Psoas muscle (tissue), 8 donors: ENCODE results near the gene SETD2. TPM values are rescaled to one million over a fixed set of nuclear protein-coding genes. Genes with fewer than 3 reads are reported as not detected.

ENCODE experiments used
- ATAC-seq, 4 donors: fragments of 200-7000 bp; cut with Tn5 transposase; one replicate each; pipeline ENCODE4 v1.9.1; 2020; ENCODE audit warnings: moderate library complexity in 3 of 4, mild to moderate bottlenecking in 2 of 4
- DNase-seq, 2 donors: peaks; one replicate each; pipeline ENCODE4 v3.0.0-alpha.2; 2020
- H3K27ac ChIP-seq: fragments of 200-600 bp; one replicate; pipeline ENCODE4 v1.8.0; 2022
- H3K27me3 ChIP-seq, 3 donors: fragments of 200-600 bp in 1 of 3; one replicate each; pipeline versions ENCODE4 v1.6.1 to v1.8.0; 2013 to 2022; ENCODE audit warnings: low read length in 2 of 3, mild to moderate bottlenecking in 2 of 3, moderate library complexity in 1 of 3; ENCODE audit not compliant: insufficient read depth in 3 of 3
- H3K36me3 ChIP-seq, 2 donors: fragments of 200-600 bp in 1 of 2; one replicate each; pipeline versions ENCODE4 v1.6.1 to v1.8.0; 2013 to 2022; ENCODE audit warnings: low read depth in 1 of 2, mild to moderate bottlenecking in 1 of 2, moderate library complexity in 1 of 2; ENCODE audit not compliant: insufficient read depth in 1 of 2
- H3K4me1 ChIP-seq: fragments of 200-600 bp; one replicate; pipeline ENCODE4 v1.8.0; 2022
- H3K4me3 ChIP-seq: fragments of 200-600 bp; one replicate; pipeline ENCODE4 v1.8.0; 2022; ENCODE audit warnings: mild to moderate bottlenecking
- H3K9me3 ChIP-seq: fragments of 200-600 bp; one replicate; pipeline ENCODE4 v1.8.0; 2022
- WGBS, 3 donors: extraction: QIAGEN DNeasy Blood & Tissue Kit; methylation state at CpG; one replicate each; pipeline versions ENCODE4 v1.1.6 to v1.1.7; 2013; 5-methylcytosine and 5-hydroxymethylcytosine counted together
- intact Hi-C, 2 donors: fragments of 100-400 bp; cut with DNase I; formaldehyde crosslinking; loops; one replicate each; pipeline versions ENCODE4 v1.11.0 to v1.14.2; 2022
- polyA plus RNA-seq, 3 donors: library from polyadenylated mRNA; stranded (reverse); fragments of 200-250 nt; gene quantifications; one replicate each; pipeline ENCODE4 v1.2.3, GENCODE V29; 2013
- total RNA-seq, 4 donors: library from RNA; stranded (reverse); fragmentation: NEBNext Ultra II Directional in 2 of 4; extraction: Animal tissue kit (Norgen Biotek cat#: 25700) in 2 of 4; gene quantifications; one replicate each; pipeline versions ENCODE4 v1.2.1 to v1.2.4, GENCODE V29; 2021 to 2023
- TF ChIP-seq, protein P1 (sequence below): fragments of 200-600 bp; IDR thresholded peaks from one replicate; pipeline ENCODE4 v1.8.0; 2022; ENCODE audit warnings: antibody characterized with exemption
- donor health status: healthy with polysubstance abuse.
- donor health status: DM: no; HTN: no; CAD: no; lungs with moderate emphysema.
- donor health status: Bipolar disorder and iron deficiency.
- donor health status: healthy.
- donor health status: DM: yes; HTN: yes; CAD: no.
- donor health status: DM: no; HTN: no; CAD: no.
- donor health status: DM: no; HTN: no; CAD: no.
- donor health status: DM: yes; HTN: yes; CAD: no.

SETD2 gene
- total and polyA plus RNA-seq, 7 donors, result 10.1 to 38.1 (median 33.7) TPM

DNA sequence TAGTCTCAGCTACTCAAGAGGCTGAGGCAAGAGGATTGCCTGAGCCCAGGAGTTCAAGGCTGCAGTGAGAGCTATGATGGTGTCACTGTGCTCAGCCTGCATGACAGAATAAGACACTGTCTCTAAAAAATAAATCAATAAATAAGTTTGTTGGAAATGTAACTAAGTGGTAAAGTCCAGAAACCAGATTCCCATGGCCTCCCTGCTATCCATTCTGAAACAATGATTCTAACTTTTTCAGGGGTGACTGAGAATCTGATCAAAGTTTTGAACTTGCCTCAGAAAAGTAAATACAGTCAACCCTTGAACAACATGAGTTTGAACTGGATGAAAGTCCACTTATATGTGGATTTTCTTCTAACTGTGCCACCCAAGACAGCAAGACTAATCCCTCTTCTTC, 98.2 kb downstream of the SETD2 start:
- Histone ChIP-seq H3K27me3 (no peaks in the 10 kb centered on the region), H3K4me1 (no peaks in the 10 kb centered on the region), H3K9me3 (no peaks in the 10 kb centered on the region), H3K36me3 (peaks cover 0 to 65% of the 10 kb centered on the region in 2 donors), H3K4me3 (no peak overlapping the region), H3K27ac (no peak overlapping the region)
- intact Hi-C loops, result no loop called here
- DNase-seq, result no peak
- no peak for ATAC-seq
- TF ChIP-seq, protein P1, sequence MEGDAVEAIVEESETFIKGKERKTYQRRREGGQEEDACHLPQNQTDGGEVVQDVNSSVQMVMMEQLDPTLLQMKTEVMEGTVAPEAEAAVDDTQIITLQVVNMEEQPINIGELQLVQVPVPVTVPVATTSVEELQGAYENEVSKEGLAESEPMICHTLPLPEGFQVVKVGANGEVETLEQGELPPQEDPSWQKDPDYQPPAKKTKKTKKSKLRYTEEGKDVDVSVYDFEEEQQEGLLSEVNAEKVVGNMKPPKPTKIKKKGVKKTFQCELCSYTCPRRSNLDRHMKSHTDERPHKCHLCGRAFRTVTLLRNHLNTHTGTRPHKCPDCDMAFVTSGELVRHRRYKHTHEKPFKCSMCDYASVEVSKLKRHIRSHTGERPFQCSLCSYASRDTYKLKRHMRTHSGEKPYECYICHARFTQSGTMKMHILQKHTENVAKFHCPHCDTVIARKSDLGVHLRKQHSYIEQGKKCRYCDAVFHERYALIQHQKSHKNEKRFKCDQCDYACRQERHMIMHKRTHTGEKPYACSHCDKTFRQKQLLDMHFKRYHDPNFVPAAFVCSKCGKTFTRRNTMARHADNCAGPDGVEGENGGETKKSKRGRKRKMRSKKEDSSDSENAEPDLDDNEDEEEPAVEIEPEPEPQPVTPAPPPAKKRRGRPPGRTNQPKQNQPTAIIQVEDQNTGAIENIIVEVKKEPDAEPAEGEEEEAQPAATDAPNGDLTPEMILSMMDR, result no peak

DNA sequence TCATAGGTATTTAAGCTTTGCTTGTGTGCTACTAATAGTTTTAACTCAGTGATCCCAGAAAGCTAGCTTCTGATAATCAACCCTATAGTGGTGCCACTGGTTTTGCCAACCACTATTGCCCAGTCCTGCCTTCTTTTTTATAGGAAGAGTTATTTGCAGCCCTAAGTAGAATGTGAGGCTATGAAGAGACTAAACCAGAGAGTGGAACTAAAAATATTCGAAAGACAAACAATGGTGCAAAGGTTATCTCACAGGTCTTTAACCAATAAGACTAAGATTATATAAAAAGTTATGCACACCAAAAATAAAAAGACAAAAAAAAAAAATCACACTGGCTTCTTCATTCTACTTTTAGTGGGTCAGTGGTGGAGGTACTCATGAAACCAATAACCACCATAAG, 98.9 kb downstream of the SETD2 start:
- no peak for DNase-seq
- Histone ChIP-seq H3K9me3 (no peaks in the 10 kb centered on the region), H3K4me1 (no peaks in the 10 kb centered on the region), H3K27me3 (no peaks in the 10 kb centered on the region), H3K36me3 (peaks cover 0 to 59% of the 10 kb centered on the region in 2 donors), H3K4me3 (no peak overlapping the region), H3K27ac (no peak overlapping the region)
- intact Hi-C loops, result no loop called here
- WGBS, 3 donors, result 98 to 100% (median 100%) methylated on average over 1 of the region's 1 CpG
- no peak for ATAC-seq
- TF ChIP-seq, protein P1, result no peak

DNA sequence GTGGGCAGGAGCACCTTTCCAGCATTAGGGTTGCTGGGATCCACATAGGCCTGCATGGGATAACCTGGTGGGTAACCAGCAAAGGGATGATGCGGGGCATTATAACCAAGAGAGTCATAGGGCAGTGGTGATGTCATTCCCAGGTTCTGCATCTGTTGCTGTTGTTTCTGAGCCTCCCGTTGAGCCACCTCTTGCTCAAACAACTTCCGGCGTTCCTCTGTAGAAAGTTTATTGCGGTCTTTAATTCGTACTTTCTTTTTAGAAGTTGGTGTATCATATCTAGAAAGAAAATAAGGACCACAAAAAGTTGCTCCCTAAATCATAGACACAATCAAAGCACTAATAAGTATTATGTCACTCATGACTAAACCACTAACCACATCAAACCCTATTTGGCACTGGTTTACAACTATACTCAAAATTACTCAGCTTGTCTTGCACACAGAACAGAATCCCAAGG, 106.7 kb downstream of the SETD2 start:
- intact Hi-C loops, result no loop called here
- Histone ChIP-seq H3K9me3 (no peaks in the 10 kb centered on the region), H3K27ac (no peak overlapping the region), H3K36me3 (peaks cover 0 to 46% of the 10 kb centered on the region in 2 donors), H3K4me3 (no peak overlapping the region), H3K27me3 (no peaks in the 10 kb centered on the region), H3K4me1 (no peaks in the 10 kb centered on the region)
- no peak for DNase-seq
- peak in 3 of 4 donors; percentile 31 to 51 (median 45) for ATAC-seq
- 89 to 97% (median 89%) methylated on average over 6 of the region's 6 CpGs for WGBS, 3 donors
- TF ChIP-seq, protein P1, result no peak

DNA sequence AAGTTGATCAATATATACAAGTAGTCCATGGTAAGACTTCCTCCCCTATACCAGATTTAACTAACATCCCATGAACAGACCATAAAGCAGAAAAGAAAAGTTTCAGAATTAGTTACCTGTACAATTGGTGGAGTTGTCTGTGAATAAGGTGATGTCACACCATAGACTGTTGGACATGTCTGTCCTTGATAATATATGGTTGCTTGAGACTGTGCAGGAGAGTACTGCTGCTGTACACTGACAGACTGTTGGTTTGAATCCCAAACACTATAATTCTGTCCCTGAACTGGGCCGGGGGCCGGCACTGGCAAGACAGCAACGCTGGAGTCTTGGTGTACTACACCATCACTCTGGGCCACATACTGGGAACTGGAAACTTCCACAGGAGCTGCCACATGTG, 107.2 kb downstream of the SETD2 start:
- TF ChIP-seq, protein P1, result no peak
- Histone ChIP-seq H3K4me1 (no peaks in the 10 kb centered on the region), H3K27me3 (no peaks in the 10 kb centered on the region), H3K4me3 (no peak overlapping the region), H3K36me3 (peaks cover 0 to 42% of the 10 kb centered on the region in 2 donors), H3K9me3 (no peaks in the 10 kb centered on the region), H3K27ac (no peak overlapping the region)
- intact Hi-C loops, result no loop called here
- no peak for DNase-seq
- WGBS, 3 donors, result 92 to 97% (median 94%) methylated on average over 3 of the region's 3 CpGs
- peak in 3 of 4 donors; percentile 18 to 35 (median 29) for ATAC-seq

DNA sequence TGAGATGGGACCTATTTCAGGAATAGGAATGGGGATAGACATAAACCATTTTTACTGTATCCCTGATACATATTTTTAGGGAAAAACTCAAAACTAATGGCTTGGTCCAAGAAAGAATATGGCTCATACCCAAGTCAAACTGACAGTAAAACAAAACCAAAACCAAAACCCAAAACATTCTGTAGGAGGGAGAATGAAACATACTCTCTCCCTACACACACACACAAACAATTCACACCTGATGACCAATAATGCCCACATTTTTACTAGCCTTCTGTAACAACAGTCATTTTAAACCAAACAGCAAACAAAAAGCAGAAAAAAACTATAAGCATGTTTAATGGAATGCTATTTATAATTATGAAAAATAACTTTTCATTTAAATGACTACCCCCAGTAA, 109.5 kb downstream of the SETD2 start:
- Histone ChIP-seq H3K4me1 (no peaks in the 10 kb centered on the region), H3K4me3 (no peak overlapping the region), H3K27me3 (no peaks in the 10 kb centered on the region), H3K27ac (no peak overlapping the region), H3K36me3 (peaks cover 0 to 30% of the 10 kb centered on the region in 2 donors), H3K9me3 (no peaks in the 10 kb centered on the region)
- ATAC-seq (no peak), DNase-seq (no peak)
- intact Hi-C loops, result no loop called here
- TF ChIP-seq, protein P1, result no peak
